PC-9 (cell line): Measurements from ENCODE around the gene SLC17A3.

Source experiments
- EZH2 ChIP-seq: fragments of 200-600 bp; sonication (generic); IDR thresholded peaks from 2 replicates; pipeline ENCODE4 v1.8.0; 2017; ENCODE audit warnings: antibody characterized with exemption, low read depth
- TF ChIP-seq, protein P1 (sequence below): fragments of 200-600 bp; sonication (generic); conservative IDR thresholded peaks from 2 replicates; pipeline ENCODE4 v1.6.1; 2017; ENCODE audit warnings: mixed run types, antibody characterized with exemption, mild to moderate bottlenecking, moderate library complexity

DNA sequence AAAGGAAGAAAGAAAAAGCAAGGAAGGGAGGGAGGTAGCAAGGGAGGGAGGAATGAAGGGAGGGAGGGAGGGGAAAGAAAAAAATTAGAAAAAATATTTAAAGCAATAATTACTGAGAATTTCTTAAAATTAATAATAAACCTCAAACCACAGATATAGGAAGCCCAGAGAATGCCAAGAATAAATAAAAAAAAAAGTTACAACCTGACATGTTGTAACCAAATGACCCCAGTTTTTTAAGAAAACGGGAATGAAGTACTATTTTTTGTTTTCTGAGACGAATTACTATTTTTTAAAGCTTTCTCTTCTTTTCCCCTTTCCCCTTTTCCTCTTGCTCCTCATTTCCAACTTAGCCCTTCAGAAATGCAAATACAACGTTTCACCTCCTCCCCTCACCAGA is 58.8 kb downstream of the SLC17A3 start:
- TF ChIP-seq EZH2 = no peak
- TF ChIP-seq, protein P1, sequence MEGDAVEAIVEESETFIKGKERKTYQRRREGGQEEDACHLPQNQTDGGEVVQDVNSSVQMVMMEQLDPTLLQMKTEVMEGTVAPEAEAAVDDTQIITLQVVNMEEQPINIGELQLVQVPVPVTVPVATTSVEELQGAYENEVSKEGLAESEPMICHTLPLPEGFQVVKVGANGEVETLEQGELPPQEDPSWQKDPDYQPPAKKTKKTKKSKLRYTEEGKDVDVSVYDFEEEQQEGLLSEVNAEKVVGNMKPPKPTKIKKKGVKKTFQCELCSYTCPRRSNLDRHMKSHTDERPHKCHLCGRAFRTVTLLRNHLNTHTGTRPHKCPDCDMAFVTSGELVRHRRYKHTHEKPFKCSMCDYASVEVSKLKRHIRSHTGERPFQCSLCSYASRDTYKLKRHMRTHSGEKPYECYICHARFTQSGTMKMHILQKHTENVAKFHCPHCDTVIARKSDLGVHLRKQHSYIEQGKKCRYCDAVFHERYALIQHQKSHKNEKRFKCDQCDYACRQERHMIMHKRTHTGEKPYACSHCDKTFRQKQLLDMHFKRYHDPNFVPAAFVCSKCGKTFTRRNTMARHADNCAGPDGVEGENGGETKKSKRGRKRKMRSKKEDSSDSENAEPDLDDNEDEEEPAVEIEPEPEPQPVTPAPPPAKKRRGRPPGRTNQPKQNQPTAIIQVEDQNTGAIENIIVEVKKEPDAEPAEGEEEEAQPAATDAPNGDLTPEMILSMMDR = no peak
